Endodermal cell (in vitro differentiated cells): ENCODE results near the gene S100A3. TPM values are rescaled to one million over a fixed set of nuclear protein-coding genes. Genes with fewer than 3 reads are reported as not detected.

Experiments
- DNase-seq: peaks from one replicate; pipeline ENCODE4 v3.0.0-alpha.2; 2017
- H3K27ac ChIP-seq: 2 replicates; pipeline ENCODE4 v1.5.1; 2013; ENCODE audit warnings: mild to moderate bottlenecking, low read depth, low read length, moderate library complexity
- H3K27me3 ChIP-seq: 2 replicates; pipeline ENCODE4 v1.6.1; 2013; ENCODE audit warnings: mild to moderate bottlenecking, low read length, moderate library complexity; ENCODE audit not compliant: insufficient read depth, control insufficient read depth, poor library complexity, severe bottlenecking
- H3K36me3 ChIP-seq: 2 replicates; pipeline ENCODE4 v1.7.0; 2013; ENCODE audit warnings: mild to moderate bottlenecking, low read length, moderate library complexity; ENCODE audit not compliant: control insufficient read depth, insufficient read depth
- H3K4me1 ChIP-seq: one replicate; pipeline ENCODE4 v1.7.0; 2013; ENCODE audit warnings: low read length; ENCODE audit not compliant: control insufficient read depth, insufficient read depth
- H3K4me3 ChIP-seq: 2 replicates; pipeline ENCODE4 v1.5.1; 2013; ENCODE audit warnings: mild to moderate bottlenecking, low read length, moderate library complexity
- H3K9ac ChIP-seq: 2 replicates; pipeline ENCODE4 v1.6.1; 2013; ENCODE audit warnings: mild to moderate bottlenecking, low read length, moderate library complexity; ENCODE audit not compliant: poor library complexity, severe bottlenecking; ENCODE audit errors: extremely low read depth
- H3K9me3 ChIP-seq: 2 replicates; pipeline ENCODE4 v1.6.1; 2013; ENCODE audit warnings: mild to moderate bottlenecking, low read length, moderate library complexity; ENCODE audit not compliant: control insufficient read depth
- H3K27ac Mint-ChIP-seq: 2 replicates; pipeline ENCODE4 v1.8.0; 2020; ENCODE audit warnings: mixed read lengths
- H3K27me3 Mint-ChIP-seq: 2 replicates; pipeline ENCODE4 v1.8.0; 2021; ENCODE audit warnings: mild to moderate bottlenecking, mixed read lengths; ENCODE audit not compliant: insufficient read depth
- H3K36me3 Mint-ChIP-seq: 2 replicates; pipeline ENCODE4 v1.8.0; 2020; ENCODE audit warnings: low read depth, mixed read lengths
- H3K4me1 Mint-ChIP-seq: 2 replicates; pipeline ENCODE4 v1.8.0; 2020; ENCODE audit warnings: mixed read lengths
- H3K4me3 Mint-ChIP-seq: 2 replicates; pipeline ENCODE4 v1.8.0; 2020; ENCODE audit warnings: mild to moderate bottlenecking, moderate library complexity, mixed read lengths
- H3K9me3 Mint-ChIP-seq: 2 replicates; pipeline ENCODE4 v1.8.0; 2020; ENCODE audit warnings: mild to moderate bottlenecking, mixed read lengths
- CTCF ChIP-seq: fragments of 200-600 bp; sonication (generic); conservative IDR thresholded peaks from 2 replicates; pipeline ENCODE4 v1.5.0; 2021; ENCODE audit warnings: antibody characterized with exemption, mild to moderate bottlenecking
- WGBS, 2 experiments: methylation state at CpG; one replicate each; pipeline versions ENCODE4 v1.1.5 to v1.1.7; 2013; ENCODE audit warnings: missing lambda C conversion rate in 2 of 2, mixed read lengths in 1 of 2; ENCODE audit not compliant: insufficient coverage in 1 of 2, insufficient read length in 1 of 2; 5-methylcytosine and 5-hydroxymethylcytosine counted together
- total RNA-seq, 2 donors: library from RNA; stranded (reverse); fragmentation: NEBNext Ultra II Directional in 1 of 2; extraction: Animal tissue kit (Norgen Biotek cat#: 25700) in 1 of 2; gene quantifications; 2 replicates in 1 of 2; 3 replicates in 1 of 2; pipeline ENCODE4 v1.2.1, GENCODE V29; 2021

Gene S100A3
- total RNA-seq, 2 donors from 2014 or later, result not detected

GRCh38 chr1:153505576-153505975, 43.5 kb downstream of the S100A3 start:
- H3K36me3 Mint-ChIP-seq, result no peaks in the 10 kb centered on the region
- Histone ChIP-seq H3K9ac (no peak overlapping the region), H3K4me1 (no peaks in the 10 kb centered on the region), H3K27me3 (no peaks in the 10 kb centered on the region), H3K27ac (no peak overlapping the region), H3K36me3 (no peaks in the 10 kb centered on the region), H3K9me3 (no peaks in the 10 kb centered on the region), H3K4me3 (no peak overlapping the region)
- H3K27ac Mint-ChIP-seq, result no peak overlapping the region
- H3K9me3 Mint-ChIP-seq, result no peaks in the 10 kb centered on the region
- H3K4me3 Mint-ChIP-seq, result no peak overlapping the region
- 60 to 93% methylated on average over 1 of the region's 1 CpG for WGBS, 2 experiments
- H3K4me1 Mint-ChIP-seq, result no peaks in the 10 kb centered on the region
- no peak for DNase-seq
- TF ChIP-seq CTCF, result no peak
- peaks cover 20% of the 10 kb centered on the region for H3K27me3 Mint-ChIP-seq

- Histone ChIP-seq H3K27me3 (no peaks in the 10 kb centered on the region), H3K36me3 (no peaks in the 10 kb centered on the region), H3K9me3 (no peaks in the 10 kb centered on the region), H3K27ac (no peak overlapping the region), H3K4me1 (no peaks in the 10 kb centered on the region), H3K9ac (no peak overlapping the region), H3K4me3 (no peak overlapping the region)
- TF ChIP-seq CTCF, result no peak
- no peak overlapping the region for H3K4me3 Mint-ChIP-seq
- DNase-seq, result no peak
- no peaks in the 10 kb centered on the region for H3K9me3 Mint-ChIP-seq
- no peak overlapping the region for H3K27ac Mint-ChIP-seq
- H3K27me3 Mint-ChIP-seq, result peaks cover 23% of the 10 kb centered on the region
- H3K36me3 Mint-ChIP-seq, result no peaks in the 10 kb centered on the region
- no peaks in the 10 kb centered on the region for H3K4me1 Mint-ChIP-seq
- 79% methylated on average over 3 of the region's 3 CpGs; no CpG with 5 or more reads in 1 of the 2 experiments for WGBS, 2 experiments
Measured at GRCh38 chr1:153503766-153504165, 45.3 kb downstream of the S100A3 start.

- TF ChIP-seq CTCF, result no peak
- H3K4me3 Mint-ChIP-seq, result no peak overlapping the region
- H3K4me1 ChIP-seq, result no peaks in the 10 kb centered on the region
Measured at GRCh38 chr1:153498746-153499145, 50.3 kb downstream of the S100A3 start.

More at GRCh38 chr1:153498746-153499145, 50.3 kb downstream of the S100A3 start:
- peaks cover 11% of the 10 kb centered on the region for H3K4me1 Mint-ChIP-seq
- peaks cover 4% of the 10 kb centered on the region for H3K27me3 Mint-ChIP-seq
- no peaks in the 10 kb centered on the region for H3K9me3 ChIP-seq
- no peaks in the 10 kb centered on the region for H3K36me3 Mint-ChIP-seq
- no peak for DNase-seq
- 58 to 72% methylated on average over 2 of the region's 2 CpGs for WGBS, 2 experiments
- no peaks in the 10 kb centered on the region for H3K9me3 Mint-ChIP-seq
- no peaks in the 10 kb centered on the region for H3K36me3 ChIP-seq
- H3K4me3 ChIP-seq, result no peak overlapping the region
- H3K9ac ChIP-seq, result no peak overlapping the region
- no peaks in the 10 kb centered on the region for H3K27me3 ChIP-seq
- H3K27ac ChIP-seq, result no peak overlapping the region
- no peak overlapping the region for H3K27ac Mint-ChIP-seq

Other genes with a start within 250 kb of the S100A3 start
- gene PGLYRP3, start 236.3 kb downstream of the S100A3 start, total RNA-seq, result not detected
- gene PGLYRP4, start 200.4 kb downstream of the S100A3 start, total RNA-seq, result not detected
- gene S100A9, start 191.4 kb downstream of the S100A3 start, total RNA-seq, result not detected
- not detected for gene S100A12, start 173.6 kb downstream of the S100A3 start, total RNA-seq
- gene S100A8, start 158.2 kb downstream of the S100A3 start, total RNA-seq, result not detected
- not detected for gene S100A7A, start 132.7 kb downstream of the S100A3 start, total RNA-seq
- gene S100A7, start 88.6 kb downstream of the S100A3 start, total RNA-seq, result not detected
- 1 to 10 TPM; 3.7 to 7.5 TPM for gene S100A6, start 13.3 kb downstream of the S100A3 start, total RNA-seq
- gene S100A5, start 8.3 kb downstream of the S100A3 start, total RNA-seq, result not detected
- gene S100A4, start 3.5 kb downstream of the S100A3 start, total RNA-seq, result 1 to 10 TPM; 4.9 to 6.2 TPM
- 1 to 10 TPM in 1 of 2 donors, under 1 TPM in 1; 0.92 to 3.1 TPM for gene S100A2, start 16.6 kb upstream of the S100A3 start, total RNA-seq
- gene S100A16, start 63.9 kb upstream of the S100A3 start, total RNA-seq, result 100 to 1,000 TPM; 149 to 152 TPM
- gene S100A14, start 67.1 kb upstream of the S100A3 start, total RNA-seq, result 100 to 1,000 TPM in 1 of 2 donors, 10 to 100 TPM in 1; 53.8 to 119 TPM
- gene S100A13, start 78.2 kb upstream of the S100A3 start, total RNA-seq, result 100 to 1,000 TPM; 224 to 284 TPM
- gene S100A1, start 79.2 kb upstream of the S100A3 start, total RNA-seq, result 1 to 10 TPM; 1.8 to 5.0 TPM
- 100 to 1,000 TPM in 1 of 2 donors, 10 to 100 TPM in 1; 98.4 to 117 TPM for gene CHTOP, start 84.8 kb upstream of the S100A3 start, total RNA-seq
- gene SNAPIN, start 109.4 kb upstream of the S100A3 start, total RNA-seq, result 10 to 100 TPM; 23.5 to 25.5 TPM
- 100 to 1,000 TPM; 280 to 315 TPM for gene ILF2, start 121.7 kb upstream of the S100A3 start, total RNA-seq
- 1 to 10 TPM; 2.7 to 4.5 TPM for gene NPR1, start 129.4 kb upstream of the S100A3 start, total RNA-seq
- 100 to 1,000 TPM in 1 of 2 donors, 10 to 100 TPM in 1; 94.4 to 117 TPM for gene INTS3, start 178.8 kb upstream of the S100A3 start, total RNA-seq
- 10 to 100 TPM; 60.6 to 64.5 TPM for gene SLC27A3, start 226.1 kb upstream of the S100A3 start, total RNA-seq